MCF 10A (cell line): ENCODE data around the gene CNTNAP2. TPM values are rescaled to one million over a fixed set of nuclear protein-coding genes. Genes with fewer than 3 reads are reported as not detected.
"Not testable (repeated sequence)": the region's sequence is repeated elsewhere in the genome, so short reads cannot be mapped to it uniquely, and the experiment has no call there.

ENCODE experiments used
- BruUV-seq: library from RNA; stranded (reverse); fragments of 400-500 nt; replicated peaks from 2 replicates; lab custom pipeline; 2021; lab: Mats Ljungman, UMichigan
- CTCF ChIA-PET: fragments of 300-600 bp; sonication (Branson Sonifier 250); formaldehyde crosslinking; extraction: SDS; loops from one replicate; lab custom pipeline; 2021; ENCODE audit warnings: antibody characterized with exemption, inconsistent platforms; lab: Yijun Ruan, JAX
- POLR2A ChIA-PET: fragments of 300-600, 350-650 bp; sonication (Branson Sonifier 250); formaldehyde crosslinking; extraction: SDS; loops from one replicate; lab custom pipeline; 2020; ENCODE audit warnings: antibody characterized with exemption, inconsistent platforms; lab: Yijun Ruan, JAX
- DNase-seq: peaks from one replicate; pipeline ENCODE4 v3.0.0-alpha.2; 2018; ENCODE audit not compliant: unreplicated experiment
- H3K27ac Mint-ChIP-seq: one replicate; pipeline ENCODE4 v1.8.0; 2022; ENCODE audit warnings: mild to moderate bottlenecking, low read depth, mixed read lengths; ENCODE audit not compliant: unreplicated experiment
- H3K27me3 Mint-ChIP-seq: one replicate; pipeline ENCODE4 v1.8.0; 2022; ENCODE audit warnings: mixed read lengths; ENCODE audit not compliant: insufficient read depth, unreplicated experiment
- H3K36me3 Mint-ChIP-seq: one replicate; pipeline ENCODE4 v1.8.0; 2022; ENCODE audit warnings: mild to moderate bottlenecking, moderate library complexity, mixed read lengths; ENCODE audit not compliant: insufficient read depth, unreplicated experiment
- H3K4me1 Mint-ChIP-seq: one replicate; pipeline ENCODE4 v1.8.0; 2022; ENCODE audit warnings: mixed read lengths; ENCODE audit not compliant: insufficient read depth, unreplicated experiment
- H3K4me3 Mint-ChIP-seq: one replicate; pipeline ENCODE4 v1.8.0; 2022; ENCODE audit warnings: mild to moderate bottlenecking, moderate library complexity, mixed read lengths; ENCODE audit not compliant: unreplicated experiment
- H3K9me3 Mint-ChIP-seq: one replicate; pipeline ENCODE4 v1.8.0; 2022; ENCODE audit warnings: mixed read lengths; ENCODE audit not compliant: unreplicated experiment
- intact Hi-C: fragments of 100-400 bp; cut with micrococcal nuclease; formaldehyde crosslinking; loops from 2 replicates; pipeline ENCODE4 v1.14.1; 2022
- total RNA-seq: library from RNA; stranded (reverse); gene quantifications from 2 replicates; pipeline ENCODE4 v1.2.3, GENCODE V29; 2022
- TF ChIP-seq, protein P1 (sequence below): fragments of 200-600 bp; IDR thresholded peaks from one replicate; pipeline ENCODE4 v1.8.0; 2022; ENCODE audit warnings: antibody characterized with exemption, mild to moderate bottlenecking; ENCODE audit not compliant: unreplicated experiment

The CNTNAP2 gene
- total RNA-seq, 1 experiment from 2014 or later = 1.1 TPM

- intact Hi-C loops = no loop called here
- Mint-ChIP-seq H3K9me3 (no peaks in the 10 kb centered on the region), H3K4me3 (no peak overlapping the region), H3K27ac (no peak overlapping the region), H3K4me1 (no peaks in the 10 kb centered on the region), H3K36me3 (no peaks in the 10 kb centered on the region), H3K27me3 (peaks cover 62% of the 10 kb centered on the region)
- ChIA-PET POLR2A (no interaction called here), CTCF (no interaction called here)
- BruUV-seq = no TSS peak
- TF ChIP-seq, protein P1, sequence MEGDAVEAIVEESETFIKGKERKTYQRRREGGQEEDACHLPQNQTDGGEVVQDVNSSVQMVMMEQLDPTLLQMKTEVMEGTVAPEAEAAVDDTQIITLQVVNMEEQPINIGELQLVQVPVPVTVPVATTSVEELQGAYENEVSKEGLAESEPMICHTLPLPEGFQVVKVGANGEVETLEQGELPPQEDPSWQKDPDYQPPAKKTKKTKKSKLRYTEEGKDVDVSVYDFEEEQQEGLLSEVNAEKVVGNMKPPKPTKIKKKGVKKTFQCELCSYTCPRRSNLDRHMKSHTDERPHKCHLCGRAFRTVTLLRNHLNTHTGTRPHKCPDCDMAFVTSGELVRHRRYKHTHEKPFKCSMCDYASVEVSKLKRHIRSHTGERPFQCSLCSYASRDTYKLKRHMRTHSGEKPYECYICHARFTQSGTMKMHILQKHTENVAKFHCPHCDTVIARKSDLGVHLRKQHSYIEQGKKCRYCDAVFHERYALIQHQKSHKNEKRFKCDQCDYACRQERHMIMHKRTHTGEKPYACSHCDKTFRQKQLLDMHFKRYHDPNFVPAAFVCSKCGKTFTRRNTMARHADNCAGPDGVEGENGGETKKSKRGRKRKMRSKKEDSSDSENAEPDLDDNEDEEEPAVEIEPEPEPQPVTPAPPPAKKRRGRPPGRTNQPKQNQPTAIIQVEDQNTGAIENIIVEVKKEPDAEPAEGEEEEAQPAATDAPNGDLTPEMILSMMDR = no peak
- no peak for DNase-seq
Observed at GRCh38 chr7:146242661-146243060, 126.1 kb downstream of the CNTNAP2 start.

DNA sequence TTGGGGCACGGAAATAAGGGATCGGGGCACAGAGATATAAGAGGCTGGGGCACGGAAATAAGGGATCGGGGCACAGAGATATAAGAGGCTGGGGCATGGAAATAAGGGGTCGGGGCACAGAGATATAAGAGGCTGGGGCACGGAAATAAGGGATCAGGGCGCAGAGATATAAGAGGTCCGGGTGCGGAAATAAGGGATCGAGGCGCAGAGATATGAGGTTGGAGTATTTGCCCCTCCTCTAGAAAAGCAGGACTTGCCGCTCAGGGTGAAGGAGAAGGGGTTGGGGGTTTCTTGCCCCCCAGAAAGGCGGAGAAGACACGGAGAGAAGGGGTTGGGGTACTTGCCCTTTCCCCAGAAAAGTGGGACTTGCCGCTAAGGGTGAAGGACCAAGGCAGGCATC, 131.4 kb downstream of the CNTNAP2 start:
- not testable (repeated sequence) for H3K4me1 Mint-ChIP-seq
- H3K27me3 Mint-ChIP-seq = peaks cover 71% of the 10 kb centered on the region

DNA sequence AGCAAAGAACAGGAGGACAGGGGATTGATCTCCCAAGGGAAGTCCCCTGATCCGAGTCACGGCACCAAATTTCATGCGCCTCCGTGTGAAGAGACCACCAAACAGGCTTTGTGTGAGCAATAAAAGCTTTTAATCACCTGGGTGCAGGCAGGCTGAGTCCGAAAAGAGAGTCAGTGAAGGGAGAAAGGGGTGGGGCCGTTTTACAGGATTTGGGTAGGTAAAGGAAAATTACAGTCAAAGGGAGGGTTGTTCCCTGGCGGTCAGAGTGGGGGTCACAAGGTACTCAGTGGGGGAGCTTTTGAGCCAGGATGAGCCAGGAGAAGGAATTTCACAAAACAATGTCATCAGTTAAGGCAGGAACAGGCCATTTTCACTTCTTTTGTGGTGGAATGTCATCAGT, 132.1 kb downstream of the CNTNAP2 start:
- peaks cover 73% of the 10 kb centered on the region for H3K27me3 Mint-ChIP-seq
- POLR2A ChIA-PET, intact Hi-C loops, H3K27ac Mint-ChIP-seq, H3K36me3 Mint-ChIP-seq, CTCF ChIA-PET, H3K9me3 Mint-ChIP-seq, DNase-seq, H3K4me1 Mint-ChIP-seq, BruUV-seq: not testable (repeated sequence)
- H3K4me3 Mint-ChIP-seq = peak overlapping the region; percentile 11

More for the DNA sequence above, 131.4 kb downstream of the CNTNAP2 start:
- DNase-seq, POLR2A ChIA-PET, CTCF ChIA-PET, H3K27ac Mint-ChIP-seq, H3K36me3 Mint-ChIP-seq, BruUV-seq, H3K9me3 Mint-ChIP-seq, intact Hi-C loops: not testable (repeated sequence)
- H3K4me3 Mint-ChIP-seq = peak overlapping the region; percentile 11

DNA sequence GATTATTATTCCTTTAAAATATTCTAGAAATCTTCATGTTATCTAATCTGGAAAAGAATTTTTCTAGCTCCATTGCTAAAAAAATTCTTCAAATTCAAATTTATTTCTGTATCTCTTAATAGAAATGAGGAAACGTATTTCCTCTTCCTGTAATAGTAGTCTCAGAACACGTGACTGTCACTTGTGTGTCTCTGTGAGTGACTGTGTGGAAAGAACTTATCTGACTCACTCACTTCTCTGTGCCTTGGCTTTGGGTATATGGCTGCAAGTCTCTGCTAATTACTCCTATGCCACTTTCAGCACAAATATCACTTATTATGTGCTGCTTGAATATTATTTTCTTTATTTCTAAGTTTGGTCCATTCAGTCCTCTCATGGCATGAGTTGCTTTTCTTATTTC, 132.7 kb downstream of the CNTNAP2 start:
- TF ChIP-seq, protein P1 = no peak
- intact Hi-C loops = no loop called here
- Mint-ChIP-seq H3K36me3 (no peaks in the 10 kb centered on the region), H3K27ac (no peak overlapping the region), H3K9me3 (no peaks in the 10 kb centered on the region), H3K4me3 (no peak overlapping the region), H3K4me1 (peaks cover 6% of the 10 kb centered on the region), H3K27me3 (peaks cover 73% of the 10 kb centered on the region)
- POLR2A ChIA-PET = no interaction called here
- no peak for DNase-seq
- no TSS peak for BruUV-seq
- CTCF ChIA-PET = no interaction called here

GRCh38 chr7:146255609-146256008, 139.0 kb downstream of the CNTNAP2 start:
- CTCF ChIA-PET = no interaction called here
- Mint-ChIP-seq H3K4me1 (no peaks in the 10 kb centered on the region), H3K27me3 (peaks cover 47% of the 10 kb centered on the region), H3K36me3 (no peaks in the 10 kb centered on the region), H3K9me3 (no peaks in the 10 kb centered on the region), H3K27ac (no peak overlapping the region), H3K4me3 (no peak overlapping the region)
- POLR2A ChIA-PET = no interaction called here
- TF ChIP-seq, protein P1 = no peak
- no TSS peak for BruUV-seq
- intact Hi-C loops = no loop called here
- no peak for DNase-seq
